Stimulated activated CD4-positive, alpha-beta T cell treated with anti-CD3 and anti-CD28 coated beads, Interleukin-2, amount 100 ng/mL, for 24 hours (primary cell): ENCODE results near the gene ITSN1.

Experiments used
- DNase-seq, 2 donors: peaks; one replicate each; pipeline ENCODE4 v3.0.0-alpha.2; 2020

ITSN1 gene

GRCh38 chr21:33817138-33817537 lies 174.8 kb downstream of the ITSN1 start:
- DNase-seq = no peak

GRCh38 chr21:33817663-33818451 lies 175.6 kb downstream of the ITSN1 start:
- no peak for DNase-seq

DNA sequence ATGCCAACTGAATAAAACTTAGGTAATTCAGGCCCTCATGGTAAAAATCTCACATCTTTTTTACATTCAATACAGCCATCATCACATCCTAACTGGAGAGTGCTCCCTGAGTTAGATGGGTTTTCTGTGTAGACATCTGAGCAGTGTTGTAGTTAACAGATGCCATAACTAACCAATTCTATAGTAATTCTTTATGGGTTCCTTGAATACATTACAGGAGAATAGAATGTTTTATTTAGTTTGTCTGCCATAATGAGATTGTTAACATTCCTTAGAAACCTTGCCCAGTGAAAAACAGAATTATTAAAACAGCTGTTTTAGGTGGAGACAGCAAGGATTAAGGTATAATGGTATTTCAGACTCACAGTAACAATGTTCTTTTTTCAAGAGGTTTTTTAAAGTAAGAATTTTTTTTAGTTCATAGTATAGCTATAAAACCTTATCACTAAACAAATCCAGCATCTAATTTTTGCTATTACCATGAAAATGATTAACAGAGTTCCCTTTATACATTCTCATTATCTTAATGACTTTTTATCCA lies 178.0 kb downstream of the ITSN1 start:
- DNase-seq = no peak

- no peak for DNase-seq
These were observed 178.5 kb downstream of the ITSN1 start for GRCh38 chr21:33820798-33821197.

DNA sequence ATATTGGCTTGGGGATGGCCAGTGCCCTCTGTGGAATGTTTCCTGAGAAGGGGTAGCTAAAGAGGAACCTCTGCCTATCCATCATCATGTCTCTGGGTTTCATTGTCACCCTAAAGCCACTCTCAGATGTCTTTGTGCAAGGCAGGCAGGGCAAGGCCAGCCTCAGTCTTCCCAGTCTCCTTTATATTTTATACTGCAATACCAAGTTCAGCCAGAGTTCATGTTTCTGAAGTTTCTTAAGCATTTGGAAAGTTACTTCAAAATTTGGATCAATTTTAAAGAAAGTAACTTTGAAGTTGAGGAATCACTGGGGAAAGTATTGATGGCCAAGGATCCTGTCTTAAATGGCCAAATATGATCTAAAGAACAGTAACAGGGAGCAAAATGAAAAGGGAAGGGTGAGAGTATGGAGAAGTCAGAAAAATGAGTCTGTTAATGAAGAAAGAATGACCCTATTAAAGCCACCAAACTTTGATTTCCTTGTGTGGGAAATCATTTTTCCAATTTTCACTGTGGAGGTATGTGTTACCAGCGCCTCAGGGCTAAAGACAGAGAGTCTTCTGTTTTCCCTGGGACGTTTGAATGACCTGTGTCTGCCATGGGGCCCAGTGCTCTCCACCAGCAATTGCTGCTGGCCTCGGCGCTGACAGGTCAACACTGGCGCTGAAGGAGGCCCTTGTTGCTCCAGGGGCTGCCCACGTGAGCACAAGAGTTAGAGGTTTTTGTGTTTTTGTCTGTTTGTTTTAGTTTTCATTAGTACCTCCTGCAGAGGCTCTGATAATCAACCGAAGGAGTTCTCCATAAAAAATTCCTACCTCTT lies 179.4 kb downstream of the ITSN1 start:
- DNase-seq = no peak

DNA sequence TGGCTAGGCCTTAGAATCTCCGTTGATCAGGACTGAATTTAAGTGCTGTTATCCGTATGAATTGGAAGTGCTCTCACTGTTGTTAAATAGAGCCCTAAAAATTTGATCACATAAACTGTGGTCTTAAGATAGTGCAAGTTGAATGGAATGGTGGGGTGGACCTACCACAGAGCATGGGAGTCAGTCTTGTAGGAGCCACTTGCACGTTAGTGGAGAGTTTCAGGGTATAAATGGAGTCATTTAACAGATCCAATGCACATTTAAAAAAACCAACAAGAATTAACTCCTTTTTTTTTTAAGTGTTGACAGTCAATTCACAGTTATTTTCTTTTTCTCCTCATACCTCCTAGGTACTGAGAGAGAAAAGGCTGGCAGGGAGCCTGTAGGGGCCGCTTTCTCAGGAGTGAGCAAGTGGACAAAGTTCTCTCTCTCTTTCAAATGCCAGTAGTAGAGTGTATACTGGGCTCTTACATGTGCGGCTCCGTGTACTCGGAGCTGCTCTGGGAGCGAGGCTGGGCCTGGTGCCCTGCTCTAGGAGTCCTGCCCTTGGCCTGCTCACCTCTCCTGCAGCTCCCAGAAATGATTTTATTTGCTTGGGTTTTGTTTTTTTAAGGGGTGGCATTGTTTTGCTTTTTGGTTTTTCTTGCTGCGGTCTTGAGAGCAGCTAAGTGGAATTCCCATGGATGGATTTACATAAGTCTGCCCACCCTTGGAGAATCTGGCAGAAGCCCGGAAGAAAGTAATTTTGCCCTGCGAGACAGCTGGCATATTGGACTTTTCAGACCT lies 182.0 kb downstream of the ITSN1 start:
- no peak for DNase-seq

DNA sequence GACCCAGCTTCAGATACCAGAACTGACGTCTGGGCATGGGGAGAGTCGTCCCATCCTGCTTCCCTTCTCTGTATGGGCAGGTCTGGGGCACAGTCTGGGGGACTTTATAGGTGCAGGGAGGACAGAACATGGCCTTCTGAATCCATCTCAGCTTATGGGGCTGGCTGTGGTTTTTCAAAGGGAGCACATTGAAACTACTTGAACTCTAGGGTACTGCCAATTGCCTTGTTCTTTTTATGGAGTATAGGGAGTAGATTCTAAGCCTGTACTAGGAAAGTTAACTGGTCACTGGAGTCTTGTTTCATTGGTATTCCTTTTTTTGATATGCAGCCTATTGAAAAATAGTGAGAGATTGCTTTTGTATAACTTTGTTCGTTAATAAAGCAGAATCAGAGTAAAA lies 183.1 kb downstream of the ITSN1 start:
- no peak for DNase-seq

- DNase-seq = no peak
These were observed 183.6 kb downstream of the ITSN1 start for GRCh38 chr21:33825915-33826314.

DNA sequence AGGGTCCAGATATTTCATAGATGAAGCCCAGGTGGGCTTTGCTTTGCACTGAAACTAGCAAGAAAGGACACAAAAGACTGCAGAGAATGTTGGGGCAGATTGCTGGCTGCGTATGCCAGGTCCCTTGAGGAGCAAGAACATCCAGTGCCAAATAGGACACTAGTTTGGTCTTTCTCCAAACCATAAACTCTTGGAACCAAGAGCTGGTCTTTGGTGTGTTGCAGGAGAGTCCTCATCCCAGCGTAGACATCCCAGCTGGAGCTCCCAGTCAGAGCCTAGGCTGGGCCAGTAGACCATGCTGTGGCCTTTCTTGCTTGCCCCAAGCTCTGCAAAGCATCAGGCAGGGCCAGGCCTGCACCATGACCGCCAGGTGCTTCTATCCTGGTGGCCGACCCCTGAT lies 185.8 kb downstream of the ITSN1 start:
- no peak for DNase-seq

DNA sequence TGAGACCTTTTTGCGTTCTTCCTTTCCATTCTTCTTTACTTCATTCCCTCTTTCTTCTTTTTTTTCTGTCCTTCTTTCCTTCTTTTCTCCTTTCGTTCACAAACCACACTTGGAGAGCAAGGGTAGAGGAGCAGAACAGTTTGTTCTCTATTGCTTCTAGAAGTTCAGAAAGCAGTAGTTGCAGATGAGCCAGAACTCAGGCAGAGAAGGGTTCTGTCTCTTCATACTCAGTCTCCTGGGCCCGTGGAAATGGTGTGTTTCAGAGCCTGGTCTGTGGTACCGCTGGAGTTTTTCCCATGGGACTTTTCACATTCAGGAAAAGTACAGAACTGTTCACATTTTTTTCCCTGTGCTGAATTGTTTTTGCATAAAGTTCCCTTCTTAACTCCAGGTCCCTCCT lies 186.3 kb downstream of the ITSN1 start:
- no peak for DNase-seq

DNA sequence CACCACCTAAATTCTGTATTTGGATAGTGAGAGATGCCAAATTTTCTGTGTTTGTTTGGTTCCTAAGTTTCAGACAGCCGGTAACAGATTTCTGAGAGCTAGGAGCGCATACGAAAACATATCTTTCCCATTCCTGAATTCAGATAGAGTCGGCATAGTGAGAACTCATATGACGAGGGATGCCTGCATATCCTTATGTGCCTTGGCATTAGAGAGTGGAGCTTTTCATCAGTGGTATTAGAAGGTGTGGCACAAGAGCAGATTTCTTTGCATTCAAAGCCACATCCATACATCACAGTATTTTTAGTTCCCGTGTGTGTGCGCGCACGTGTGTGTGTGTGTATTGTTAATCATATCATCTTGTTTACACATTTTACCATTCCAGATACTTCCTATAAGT lies 187.5 kb downstream of the ITSN1 start:
- no peak for DNase-seq

DNA sequence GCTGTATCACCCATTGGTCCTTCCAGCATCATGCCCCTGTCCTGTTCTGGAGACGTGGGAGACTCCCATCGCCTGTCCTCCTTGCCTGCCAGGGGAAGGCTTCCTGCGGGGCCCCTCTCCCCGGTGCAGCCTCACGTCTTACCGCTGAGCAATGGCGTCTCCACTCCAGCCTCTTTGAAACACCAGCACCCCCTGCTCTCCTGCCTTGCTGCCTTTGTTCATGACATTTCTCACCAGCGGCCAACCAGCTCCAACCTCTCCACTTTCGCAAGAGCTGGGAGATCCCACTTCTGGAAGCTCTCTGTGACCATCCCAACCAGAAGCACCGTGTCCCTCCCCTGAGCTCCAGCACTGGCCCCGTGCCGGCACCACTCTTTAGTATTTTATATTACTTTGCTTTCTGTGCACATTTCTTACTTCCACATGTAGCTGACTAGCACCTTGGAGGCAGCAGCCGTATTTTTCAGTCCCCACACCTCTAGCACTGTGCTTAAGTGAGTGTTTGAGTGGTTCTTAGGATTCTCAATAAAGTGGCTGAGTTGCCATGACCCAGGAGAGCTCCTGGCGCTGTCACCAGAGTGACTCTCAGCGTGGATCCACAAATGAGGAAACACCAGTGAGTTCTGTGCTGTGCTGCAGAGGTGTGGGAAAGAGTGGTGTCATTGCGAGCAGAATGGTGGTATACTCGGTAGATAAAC lies 189.8 kb downstream of the ITSN1 start:
- no peak for DNase-seq

DNA sequence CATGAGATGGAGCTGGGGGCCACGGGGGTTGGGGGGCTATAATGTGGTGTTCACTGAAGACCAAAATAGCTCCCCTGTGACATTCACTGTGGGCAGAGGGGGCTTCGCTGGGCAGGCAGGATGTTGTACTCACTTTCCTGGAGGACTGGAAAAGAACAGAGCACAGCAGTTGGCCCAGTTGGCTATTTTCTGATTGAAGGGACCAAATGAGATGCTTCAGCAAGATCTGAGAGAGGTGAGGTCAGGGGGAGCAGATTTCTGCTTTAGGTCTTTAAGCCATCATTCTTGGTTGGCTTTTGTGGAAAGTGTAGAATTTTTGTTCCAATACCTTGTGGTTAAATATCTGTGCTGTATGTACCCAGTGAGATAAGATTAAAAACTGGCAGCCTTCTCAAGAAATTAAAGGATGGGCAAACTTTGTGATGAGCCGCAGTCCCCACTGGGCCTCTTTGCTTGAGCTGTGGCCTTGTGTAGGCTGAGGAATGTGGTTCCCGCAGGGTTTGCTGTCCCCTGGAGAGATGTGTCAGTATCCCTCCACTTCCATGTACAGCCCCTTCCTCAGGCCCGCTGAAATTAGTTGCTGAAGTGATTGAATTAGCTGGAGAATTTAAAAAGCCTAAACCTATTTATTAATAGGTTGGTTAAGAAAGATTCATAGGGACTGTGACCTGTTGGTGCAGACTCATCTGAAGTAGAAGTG lies 192.7 kb downstream of the ITSN1 start:
- DNase-seq = no peak

GRCh38 chr21:33835920-33836319 lies 193.6 kb downstream of the ITSN1 start:
- no peak for DNase-seq

- DNase-seq = no peak
These were observed 194.1 kb downstream of the ITSN1 start for GRCh38 chr21:33836408-33836807.

GRCh38 chr21:33839167-33839716 lies 196.9 kb downstream of the ITSN1 start:
- DNase-seq = no peak

GRCh38 chr21:33839806-33840205 lies 197.5 kb downstream of the ITSN1 start:
- DNase-seq = no peak

DNA sequence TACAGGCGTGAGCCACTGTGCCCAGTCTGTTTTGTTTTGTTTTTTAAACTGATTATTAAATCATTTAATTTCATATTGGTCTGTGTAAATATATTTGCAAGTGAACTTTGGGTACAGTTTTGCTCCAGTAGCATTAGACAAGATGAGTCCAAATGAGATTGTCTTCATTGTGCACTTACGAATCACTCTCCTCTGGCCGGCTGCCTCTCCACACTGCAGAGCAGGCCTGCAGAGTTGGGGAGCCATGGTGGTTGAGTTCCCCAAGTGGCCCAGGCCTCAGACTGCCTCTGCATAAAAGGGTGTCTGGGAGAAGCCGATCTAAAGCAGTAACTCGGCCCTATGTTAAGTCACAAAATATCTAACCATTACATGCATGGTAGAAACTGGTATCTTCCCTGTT lies 198.5 kb downstream of the ITSN1 start:
- DNase-seq = no peak

DNA sequence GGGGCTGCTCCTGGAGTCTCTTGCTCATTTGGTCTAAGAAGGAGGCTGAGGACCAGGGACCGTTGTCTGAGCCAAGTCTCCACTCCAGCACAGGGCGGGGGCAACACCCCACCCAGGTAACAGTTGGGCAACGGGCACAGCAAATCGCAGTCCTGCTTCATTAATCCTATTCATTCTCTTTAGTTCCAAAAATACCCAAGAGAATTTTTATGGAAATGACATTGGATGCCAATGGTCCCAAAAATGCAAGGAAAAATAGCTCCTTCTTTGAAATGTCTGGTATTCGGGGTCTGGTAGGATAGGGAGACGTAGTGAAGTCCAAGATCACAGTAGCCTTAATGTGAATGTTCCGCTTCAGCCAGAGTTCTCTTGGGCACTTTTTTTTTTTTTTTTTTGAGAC lies 199.3 kb downstream of the ITSN1 start:
- DNase-seq = no peak

GRCh38 chr21:33843216-33843615 lies 200.9 kb downstream of the ITSN1 start:
- DNase-seq = no peak

GRCh38 chr21:33844104-33844889 lies 202.0 kb downstream of the ITSN1 start:
- DNase-seq = no peak
